Measurements from ENCODE around the gene RPTOR.

RPTOR gene

GRCh38 chr17:80779336-80779735 is 234.7 kb downstream of the RPTOR start:
- TF ChIP-seq CTCF (IDR thresholded peaks at IDR 0.05; ENCODE audit: control insufficient read depth, extremely low read depth, insufficient read depth), result no peak
- no peak for DNase-seq (ENCODE audit: low read depth)
- no peak overlapping the region for H3K4me3 ChIP-seq (ENCODE audit: low read depth, low read length)

DNA sequence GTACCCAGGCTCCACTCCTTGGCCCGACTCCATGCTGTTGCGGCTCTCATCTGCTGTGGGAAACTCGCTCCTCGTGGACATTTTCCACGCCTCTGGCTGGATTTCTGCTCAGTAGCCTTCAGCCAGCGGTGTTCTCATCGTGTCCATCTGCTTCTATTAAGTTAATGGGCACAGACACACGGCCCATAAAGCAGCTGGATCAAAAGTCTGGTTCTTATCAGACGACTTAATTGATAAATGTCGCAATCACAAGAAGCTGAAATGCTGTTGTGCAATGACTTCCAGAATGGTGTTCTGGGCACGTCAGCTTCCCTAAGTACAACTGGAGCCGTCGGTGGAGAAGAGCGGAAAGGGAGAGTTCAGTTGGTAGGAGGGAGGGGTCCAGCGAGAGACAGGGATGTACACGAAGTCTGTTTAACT is 235.3 kb downstream of the RPTOR start:
- TF ChIP-seq CTCF (IDR thresholded peaks at IDR 0.05; ENCODE audit: control insufficient read depth, extremely low read depth, insufficient read depth), result no peak
- H3K4me3 ChIP-seq (ENCODE audit: low read depth, low read length), result no peak overlapping the region
- no peak for DNase-seq (ENCODE audit: low read depth)

DNA sequence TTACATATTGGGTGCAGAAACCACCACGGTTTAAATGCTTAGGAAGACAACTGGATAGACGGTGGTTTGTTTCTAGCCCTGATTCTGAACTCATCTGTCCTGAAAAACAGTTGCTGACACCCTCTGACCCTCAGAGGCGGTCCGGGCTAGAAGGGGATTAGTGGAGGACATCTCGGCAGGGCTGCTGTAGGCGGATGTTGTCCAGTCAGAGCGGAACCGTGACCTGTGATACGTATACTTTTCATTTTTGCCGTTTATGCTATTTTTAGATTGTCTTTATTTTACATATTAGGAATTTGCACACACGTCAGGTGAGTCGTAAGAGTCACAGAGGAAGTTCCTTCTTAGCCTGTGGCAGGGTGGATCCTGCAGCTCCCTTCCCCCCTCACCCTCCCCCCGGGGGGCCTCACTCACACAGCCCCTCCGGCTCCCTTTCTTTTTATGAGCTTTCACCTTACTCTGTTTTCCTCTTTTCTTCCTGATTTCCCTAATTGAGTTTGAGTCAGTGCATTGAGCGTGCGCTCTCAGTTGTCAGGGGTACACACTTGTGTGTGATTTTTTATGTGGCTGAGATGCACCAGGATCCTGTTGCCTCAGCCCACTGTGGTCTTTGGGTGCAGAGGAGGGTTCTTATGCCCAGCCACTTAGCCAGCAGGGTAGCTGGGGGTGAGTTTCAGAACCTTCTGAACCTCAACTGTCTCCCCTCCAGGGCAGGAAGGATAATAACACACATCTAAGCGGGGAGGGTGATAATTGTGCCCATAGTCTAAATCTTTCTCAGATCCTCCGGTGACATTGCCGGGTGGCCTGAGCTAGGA is 236.0 kb downstream of the RPTOR start:
- no peak overlapping the region for H3K4me3 ChIP-seq (ENCODE audit: low read depth, low read length)
- no peak for DNase-seq (ENCODE audit: low read depth)
- TF ChIP-seq CTCF (IDR thresholded peaks at IDR 0.05; ENCODE audit: control insufficient read depth, extremely low read depth, insufficient read depth), result no peak

- TF ChIP-seq CTCF (IDR thresholded peaks at IDR 0.05; ENCODE audit: control insufficient read depth, extremely low read depth, insufficient read depth), result no peak
- DNase-seq (ENCODE audit: low read depth), result no peak
- no peak overlapping the region for H3K4me3 ChIP-seq (ENCODE audit: low read depth, low read length)
Measured at GRCh38 chr17:80781211-80781610, 236.6 kb downstream of the RPTOR start.

- no peak for DNase-seq (ENCODE audit: low read depth)
- no peak for TF ChIP-seq CTCF (IDR thresholded peaks at IDR 0.05; ENCODE audit: control insufficient read depth, extremely low read depth, insufficient read depth)
- H3K4me3 ChIP-seq (ENCODE audit: low read depth, low read length), result no peak overlapping the region
Measured at GRCh38 chr17:80781807-80782277, 237.2 kb downstream of the RPTOR start.

DNA sequence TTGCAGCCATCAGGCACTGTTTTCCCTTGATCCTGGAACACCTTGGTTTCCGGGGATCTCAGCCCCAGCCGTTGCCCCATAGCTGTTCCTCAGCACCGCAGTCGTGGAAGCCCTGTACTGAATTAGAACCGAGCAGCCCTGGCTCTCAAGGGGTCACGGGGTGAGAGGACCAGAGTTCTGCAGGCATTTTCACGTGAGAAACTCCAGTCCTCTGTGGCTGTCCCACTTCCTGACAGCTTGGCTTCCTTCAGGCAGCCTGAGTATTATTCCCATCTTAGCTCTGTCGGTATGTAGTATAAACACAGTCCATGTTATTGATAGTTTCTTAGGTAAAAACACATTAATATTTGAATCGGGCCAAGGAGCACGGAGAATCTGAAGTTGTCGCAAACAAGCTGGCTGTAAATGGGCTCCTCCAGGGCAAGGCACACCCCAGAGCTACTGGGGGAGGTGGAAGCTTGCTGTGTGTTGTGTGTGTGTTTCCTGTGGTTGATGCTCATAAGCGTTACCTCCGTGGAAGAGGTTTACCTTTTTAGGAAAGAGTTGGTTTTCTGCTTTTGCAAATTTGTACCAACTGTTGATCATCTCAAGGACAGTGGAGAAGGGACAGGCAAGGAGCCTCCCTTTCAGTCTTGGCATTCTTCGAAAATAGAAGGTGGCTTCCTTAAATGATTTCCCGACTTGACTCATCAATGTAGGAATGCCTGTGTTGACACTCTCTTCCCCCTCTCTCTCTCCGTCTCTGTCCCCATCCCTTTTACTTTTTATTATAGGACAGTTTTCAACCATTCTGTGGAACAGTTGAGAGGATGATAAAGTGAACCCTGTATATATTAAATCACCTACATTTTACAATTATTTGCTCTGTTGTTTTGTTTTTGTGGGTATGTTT is 238.1 kb downstream of the RPTOR start:
- H3K4me3 ChIP-seq (ENCODE audit: low read depth, low read length), result no peak overlapping the region
- TF ChIP-seq CTCF (IDR thresholded peaks at IDR 0.05; ENCODE audit: control insufficient read depth, extremely low read depth, insufficient read depth), result no peak
- no peak for DNase-seq (ENCODE audit: low read depth)

Measured in LNCaP clone FGC (cell line).